Kidney (tissue), 14 donors: ENCODE data around the gene ANKS1B. TPM values are rescaled to one million over a fixed set of nuclear protein-coding genes. Genes with fewer than 3 reads are reported as not detected.

ENCODE experiments used
- DNase-seq, 5 donors: peaks; one replicate each; pipeline ENCODE4 v3.0.0-alpha.2; 2013 to 2020
- FAIRE-seq: peaks from 2 replicates; lab custom pipeline; 2012; peaks lifted over from hg19 to GRCh38; lab: Jason Lieb, UNC
- H3K27ac ChIP-seq, 2 donors: one replicate each; pipeline ENCODE4 v1.7.0; 2013; ENCODE audit warnings: low read depth in 2 of 2, low read length in 2 of 2, inconsistent platforms in 1 of 2
- H3K27me3 ChIP-seq: one replicate; pipeline ENCODE4 v1.7.1; 2013; ENCODE audit warnings: low read length, inconsistent platforms; ENCODE audit not compliant: control insufficient read depth, insufficient read depth
- H3K36me3 ChIP-seq, 3 donors: one replicate each; pipeline versions ENCODE4 v1.7.0 to v1.7.1; 2013; ENCODE audit warnings: low read length in 3 of 3, control low read depth in 1 of 3, inconsistent platforms in 1 of 3; ENCODE audit not compliant: insufficient read depth in 3 of 3, control insufficient read depth in 2 of 3
- H3K4me1 ChIP-seq, 3 donors: one replicate each; pipeline versions ENCODE4 v1.7.0 to v1.7.1; 2013; ENCODE audit warnings: low read length in 3 of 3, inconsistent platforms in 1 of 3, low read depth in 1 of 3; ENCODE audit not compliant: control insufficient read depth in 2 of 3, insufficient read depth in 2 of 3
- H3K4me3 ChIP-seq, 3 donors: one replicate each; pipeline versions ENCODE4 v1.7.0 to v1.8.1; 2013; ENCODE audit warnings: low read length in 3 of 3, control low read depth in 1 of 3, inconsistent platforms in 1 of 3
- H3K9ac ChIP-seq, 3 donors: one replicate each; pipeline versions ENCODE4 v1.7.0 to v1.7.1; 2013; ENCODE audit warnings: low read length in 3 of 3, control low read depth in 1 of 3, inconsistent platforms in 1 of 3
- H3K9me3 ChIP-seq, 3 donors: one replicate each; pipeline versions ENCODE4 v1.7.0 to v1.7.1; 2013; ENCODE audit warnings: low read length in 3 of 3, control low read depth in 1 of 3, inconsistent platforms in 1 of 3; ENCODE audit not compliant: control insufficient read depth in 2 of 3, insufficient read depth in 1 of 3
- intact Hi-C: fragments of 100-400 bp; cut with DNase I; formaldehyde crosslinking; loops from one replicate; pipeline ENCODE4 v1.11.1; 2022
- polyA plus RNA-seq: library from polyadenylated mRNA; stranded (reverse); fragments of 350-450 nt; fragmentation: Illumina TruSeq; extraction: RNeasy Lipid Tissue Mini Kit (QIAGEN cat#74804); gene quantifications from one replicate; pipeline ENCODE4 v1.2.3, GENCODE V29; 2014; ENCODE audit warnings: low read depth, low replicate concordance; ENCODE audit not compliant: insufficient read depth
- total RNA-seq: library from RNA; stranded (reverse); fragmentation: NEBNext Ultra II Directional; extraction: Animal tissue kit (Norgen Biotek cat#: 25700); gene quantifications from one replicate; pipeline ENCODE4 v1.2.1, GENCODE V29; 2021
- TF ChIP-seq, protein P1 (sequence below): IDR thresholded peaks from 3 replicates; pipeline ENCODE4 v1.5.1; 2012; ENCODE audit warnings: mild to moderate bottlenecking, moderate library complexity, borderline replicate concordance; ENCODE audit not compliant: insufficient read depth; ENCODE audit errors: extremely low read depth
- donor health status: control.
- donor health status: control.
- donor health status: control.
- donor health status: control.
- donor health status: control.
- donor health status: DM: yes; HTN: yes; CAD: no.
- donor health status: Normal renal cell carcinoma (clear cell type).

The ANKS1B gene
- total and polyA plus RNA-seq, 2 donors from 2014 or later, result 1.7 to 5.8 TPM

DNA sequence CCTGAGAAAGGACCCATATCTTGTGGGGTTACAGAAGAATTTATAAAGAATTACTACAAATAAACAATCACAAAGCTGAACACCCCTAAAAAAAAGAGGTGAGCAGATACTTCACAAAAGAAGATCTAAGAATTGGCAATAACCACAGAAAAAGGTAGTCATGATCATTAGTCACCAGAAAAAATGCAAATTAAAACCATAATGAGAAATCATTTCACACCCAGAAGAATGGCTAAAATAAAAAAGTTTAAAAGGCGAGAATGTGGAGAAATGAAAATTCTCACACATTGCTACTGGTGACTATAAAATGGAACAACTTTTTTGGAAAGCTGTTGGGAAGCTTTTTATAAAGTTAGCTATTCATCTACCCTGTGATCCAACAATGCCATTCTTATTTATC is 545.3 kb downstream of the ANKS1B start:
- DNase-seq, result no peak
- TF ChIP-seq, protein P1, sequence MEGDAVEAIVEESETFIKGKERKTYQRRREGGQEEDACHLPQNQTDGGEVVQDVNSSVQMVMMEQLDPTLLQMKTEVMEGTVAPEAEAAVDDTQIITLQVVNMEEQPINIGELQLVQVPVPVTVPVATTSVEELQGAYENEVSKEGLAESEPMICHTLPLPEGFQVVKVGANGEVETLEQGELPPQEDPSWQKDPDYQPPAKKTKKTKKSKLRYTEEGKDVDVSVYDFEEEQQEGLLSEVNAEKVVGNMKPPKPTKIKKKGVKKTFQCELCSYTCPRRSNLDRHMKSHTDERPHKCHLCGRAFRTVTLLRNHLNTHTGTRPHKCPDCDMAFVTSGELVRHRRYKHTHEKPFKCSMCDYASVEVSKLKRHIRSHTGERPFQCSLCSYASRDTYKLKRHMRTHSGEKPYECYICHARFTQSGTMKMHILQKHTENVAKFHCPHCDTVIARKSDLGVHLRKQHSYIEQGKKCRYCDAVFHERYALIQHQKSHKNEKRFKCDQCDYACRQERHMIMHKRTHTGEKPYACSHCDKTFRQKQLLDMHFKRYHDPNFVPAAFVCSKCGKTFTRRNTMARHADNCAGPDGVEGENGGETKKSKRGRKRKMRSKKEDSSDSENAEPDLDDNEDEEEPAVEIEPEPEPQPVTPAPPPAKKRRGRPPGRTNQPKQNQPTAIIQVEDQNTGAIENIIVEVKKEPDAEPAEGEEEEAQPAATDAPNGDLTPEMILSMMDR, result no peak
- H3K9ac ChIP-seq, result no peak overlapping the region
- no peaks in the 10 kb centered on the region for H3K4me1 ChIP-seq
- H3K4me3 ChIP-seq, result no peak overlapping the region
- H3K9me3 ChIP-seq, result no peaks in the 10 kb centered on the region
- no peak overlapping the region for H3K27ac ChIP-seq
- intact Hi-C loops, result no loop called here
- FAIRE-seq, result no peak
- no peaks in the 10 kb centered on the region for H3K27me3 ChIP-seq
- H3K36me3 ChIP-seq, result no peaks in the 10 kb centered on the region

DNA sequence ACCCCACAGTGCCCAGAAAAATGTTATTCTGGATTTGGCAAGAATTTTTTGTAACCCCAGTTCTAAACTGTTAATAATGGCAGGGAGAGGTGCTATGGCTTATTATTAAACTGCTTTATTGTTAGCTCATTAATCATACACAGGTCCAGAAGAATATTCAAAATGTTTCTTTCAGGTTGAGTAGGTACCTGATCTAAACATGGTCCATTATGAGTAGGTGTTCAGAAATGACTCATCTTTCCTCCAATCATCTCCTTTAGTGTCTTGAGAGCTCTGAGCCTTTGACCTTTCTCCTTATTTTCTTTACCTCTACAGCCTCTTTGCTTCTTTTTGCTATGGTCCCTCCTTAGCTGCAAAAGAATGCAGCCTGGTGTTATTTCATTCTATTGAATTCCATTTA is 548.2 kb downstream of the ANKS1B start:
- no peak for FAIRE-seq
- intact Hi-C loops, result no loop called here
- TF ChIP-seq, protein P1, result no peak

DNA sequence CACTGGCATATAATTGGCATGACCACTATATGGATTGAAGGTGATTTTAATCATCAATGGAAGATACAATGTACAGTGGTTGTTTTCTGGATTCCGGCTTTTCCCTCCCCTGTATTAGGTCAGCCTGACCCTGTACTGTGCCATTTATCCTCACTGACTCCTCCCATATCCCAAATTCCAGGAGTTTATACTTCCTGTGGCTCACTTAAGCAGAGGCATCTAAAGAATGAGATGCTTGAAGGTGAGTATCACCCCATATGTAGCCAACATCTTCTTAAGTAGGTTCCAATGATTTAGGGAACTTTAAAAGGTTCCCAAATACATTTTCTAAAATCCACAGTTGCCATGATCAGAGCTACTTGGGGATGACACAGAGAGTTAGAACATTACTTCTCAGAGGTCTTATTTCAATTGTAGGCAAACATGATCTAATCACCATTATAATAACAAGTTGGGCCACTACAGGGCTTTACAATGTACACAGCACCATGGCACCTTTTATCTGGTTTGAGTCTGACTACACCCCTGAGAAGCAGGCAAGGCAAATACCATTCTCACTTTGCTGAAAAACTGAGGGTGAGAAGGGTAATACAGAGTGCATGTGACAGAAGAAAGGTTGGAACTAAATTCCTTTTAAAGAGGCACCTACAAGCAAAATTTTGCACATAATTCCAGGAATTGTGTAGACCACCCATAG is 549.5 kb downstream of the ANKS1B start:
- FAIRE-seq (no peak), DNase-seq (no peak)
- Histone ChIP-seq H3K9me3 (no peaks in the 10 kb centered on the region), H3K27me3 (no peaks in the 10 kb centered on the region), H3K36me3 (no peaks in the 10 kb centered on the region), H3K27ac (no peak overlapping the region), H3K4me1 (no peaks in the 10 kb centered on the region), H3K9ac (no peak overlapping the region), H3K4me3 (no peak overlapping the region)
- intact Hi-C loops, result no loop called here
- TF ChIP-seq, protein P1, result no peak

More for the DNA sequence above, 548.2 kb downstream of the ANKS1B start:
- H3K27me3 ChIP-seq, result no peaks in the 10 kb centered on the region
- H3K9ac ChIP-seq, result no peak overlapping the region
- no peak overlapping the region for H3K27ac ChIP-seq
- no peak for DNase-seq
- H3K4me1 ChIP-seq, result no peaks in the 10 kb centered on the region
- H3K4me3 ChIP-seq, result no peak overlapping the region
- no peaks in the 10 kb centered on the region for H3K36me3 ChIP-seq
- no peaks in the 10 kb centered on the region for H3K9me3 ChIP-seq
